ENCODE results near the gene FLNB. TPM values are rescaled to one million over a fixed set of nuclear protein-coding genes. Genes with fewer than 3 reads are reported as not detected.

The FLNB gene
- total RNA-seq, 2 donors from 2014 or later, result 104 to 121 TPM

DNA sequence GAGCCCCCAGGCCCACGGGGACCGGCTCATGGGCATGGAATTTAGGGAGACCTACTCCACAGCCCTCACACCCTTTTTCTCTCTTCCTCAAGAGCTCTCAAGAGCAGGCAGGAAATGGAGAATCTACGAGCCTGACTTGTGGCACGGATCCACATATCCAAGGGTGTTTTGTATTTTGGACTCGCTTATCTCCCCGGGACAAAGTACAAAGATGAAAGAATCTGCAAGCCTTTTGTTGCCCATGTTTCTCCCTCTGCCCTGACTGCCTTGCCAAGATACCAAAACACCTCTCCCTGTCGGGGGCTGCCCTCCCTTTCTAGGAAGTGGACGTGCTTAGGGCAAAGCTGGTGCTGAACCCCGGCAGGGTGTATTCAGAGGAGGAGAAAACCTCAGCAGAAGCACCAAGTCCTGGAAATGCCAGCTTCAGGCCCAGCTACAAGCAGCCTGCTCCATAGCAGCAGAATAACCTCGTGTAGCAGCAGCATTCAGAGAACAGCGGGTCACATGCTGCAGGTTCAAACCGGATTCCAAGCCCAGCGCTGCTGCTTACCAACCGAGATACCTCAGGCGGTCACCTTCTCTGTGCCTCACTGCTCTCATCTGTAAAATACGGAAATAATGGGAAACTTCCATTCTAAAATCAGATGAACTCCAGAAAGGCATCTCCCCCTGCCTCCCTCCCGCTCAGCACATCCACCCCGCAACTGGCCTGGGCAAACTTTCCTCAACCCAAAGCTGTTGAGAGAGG is 167.4 kb downstream of the FLNB start:
- 14 to 16% methylated on average over 18 of the region's 18 CpGs for WGBS, 2 donors
- DNase-seq (peak; percentile 75 to 90 (median 78)), ATAC-seq (peak; percentile 75)
- Histone ChIP-seq H3K4me1 (peaks cover 59% of the 10 kb centered on the region), H3K27ac (peak overlapping the region; percentile 69 to 83 (median 80)), H3K36me3 (replicated peaks in 1 of 2; ENCODE audit: insufficient read depth in 1 of 2, low read depth in 2 of 2) (no peaks in the 10 kb centered on the region), H3K9me3 (no peaks in the 10 kb centered on the region), H3K4me3 (no peak overlapping the region), H3K27me3 (no peaks in the 10 kb centered on the region)
- intact Hi-C loops (cut with DNase I), result no loop called here
- TF ChIP-seq, protein P1, sequence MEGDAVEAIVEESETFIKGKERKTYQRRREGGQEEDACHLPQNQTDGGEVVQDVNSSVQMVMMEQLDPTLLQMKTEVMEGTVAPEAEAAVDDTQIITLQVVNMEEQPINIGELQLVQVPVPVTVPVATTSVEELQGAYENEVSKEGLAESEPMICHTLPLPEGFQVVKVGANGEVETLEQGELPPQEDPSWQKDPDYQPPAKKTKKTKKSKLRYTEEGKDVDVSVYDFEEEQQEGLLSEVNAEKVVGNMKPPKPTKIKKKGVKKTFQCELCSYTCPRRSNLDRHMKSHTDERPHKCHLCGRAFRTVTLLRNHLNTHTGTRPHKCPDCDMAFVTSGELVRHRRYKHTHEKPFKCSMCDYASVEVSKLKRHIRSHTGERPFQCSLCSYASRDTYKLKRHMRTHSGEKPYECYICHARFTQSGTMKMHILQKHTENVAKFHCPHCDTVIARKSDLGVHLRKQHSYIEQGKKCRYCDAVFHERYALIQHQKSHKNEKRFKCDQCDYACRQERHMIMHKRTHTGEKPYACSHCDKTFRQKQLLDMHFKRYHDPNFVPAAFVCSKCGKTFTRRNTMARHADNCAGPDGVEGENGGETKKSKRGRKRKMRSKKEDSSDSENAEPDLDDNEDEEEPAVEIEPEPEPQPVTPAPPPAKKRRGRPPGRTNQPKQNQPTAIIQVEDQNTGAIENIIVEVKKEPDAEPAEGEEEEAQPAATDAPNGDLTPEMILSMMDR (IDR thresholded peaks at IDR 0.05), result no peak
- peak in 1 of 3 donors; percentile 21 for TF ChIP-seq POLR2A (IDR thresholded peaks at IDR 0.05)

DNA sequence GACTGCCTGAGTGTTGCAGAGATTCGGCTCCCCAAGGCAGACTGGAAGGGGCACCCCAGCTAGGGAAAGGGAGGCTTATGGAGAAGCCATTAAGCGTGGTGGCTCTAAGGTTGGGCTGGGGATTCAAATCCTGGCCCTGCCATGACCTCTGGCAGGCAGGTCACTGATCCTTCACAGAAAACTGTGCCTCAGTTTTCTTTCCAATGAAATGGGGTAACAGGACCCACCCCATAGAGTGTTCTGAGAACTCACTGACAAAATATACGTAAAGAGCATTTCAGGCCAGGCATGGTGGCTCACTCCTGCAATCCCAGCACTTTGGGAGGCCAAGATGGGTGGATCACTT is 167.9 kb downstream of the FLNB start:
- Histone ChIP-seq H3K9me3 (no peaks in the 10 kb centered on the region), H3K36me3 (replicated peaks in 1 of 2; ENCODE audit: insufficient read depth in 1 of 2, low read depth in 2 of 2) (no peaks in the 10 kb centered on the region), H3K27me3 (no peaks in the 10 kb centered on the region), H3K27ac (peak overlapping the region; percentile 69 to 83 (median 80)), H3K4me1 (peaks cover 59% of the 10 kb centered on the region), H3K4me3 (no peak overlapping the region)
- no peak for DNase-seq
- 63 to 79% methylated on average over 3 of the region's 3 CpGs for WGBS, 2 donors
- no peak for ATAC-seq
- intact Hi-C loops (cut with DNase I), result no loop called here
- no peak for TF ChIP-seq POLR2A (IDR thresholded peaks at IDR 0.05)
- TF ChIP-seq, protein P1 (IDR thresholded peaks at IDR 0.05), result no peak

- intact Hi-C loops (cut with DNase I), result no loop called here
- Histone ChIP-seq H3K27me3 (no peaks in the 10 kb centered on the region), H3K4me1 (peaks cover 59% of the 10 kb centered on the region), H3K27ac (peak overlapping the region in 3 of 4 donors; percentile 69 to 83 (median 83)), H3K9me3 (no peaks in the 10 kb centered on the region), H3K36me3 (replicated peaks in 1 of 2; ENCODE audit: insufficient read depth in 1 of 2, low read depth in 2 of 2) (no peaks in the 10 kb centered on the region), H3K4me3 (no peak overlapping the region)
- DNase-seq (no peak), ATAC-seq (no peak)
- TF ChIP-seq, protein P1 (IDR thresholded peaks at IDR 0.05), result no peak
- no peak for TF ChIP-seq POLR2A (IDR thresholded peaks at IDR 0.05)
- 85 to 89% methylated on average over 10 of the region's 10 CpGs for whole genome bisulfite sequencing, 2 donors
These were observed 168.7 kb downstream of the FLNB start for GRCh38 chr3:58176827-58177489.

DNA sequence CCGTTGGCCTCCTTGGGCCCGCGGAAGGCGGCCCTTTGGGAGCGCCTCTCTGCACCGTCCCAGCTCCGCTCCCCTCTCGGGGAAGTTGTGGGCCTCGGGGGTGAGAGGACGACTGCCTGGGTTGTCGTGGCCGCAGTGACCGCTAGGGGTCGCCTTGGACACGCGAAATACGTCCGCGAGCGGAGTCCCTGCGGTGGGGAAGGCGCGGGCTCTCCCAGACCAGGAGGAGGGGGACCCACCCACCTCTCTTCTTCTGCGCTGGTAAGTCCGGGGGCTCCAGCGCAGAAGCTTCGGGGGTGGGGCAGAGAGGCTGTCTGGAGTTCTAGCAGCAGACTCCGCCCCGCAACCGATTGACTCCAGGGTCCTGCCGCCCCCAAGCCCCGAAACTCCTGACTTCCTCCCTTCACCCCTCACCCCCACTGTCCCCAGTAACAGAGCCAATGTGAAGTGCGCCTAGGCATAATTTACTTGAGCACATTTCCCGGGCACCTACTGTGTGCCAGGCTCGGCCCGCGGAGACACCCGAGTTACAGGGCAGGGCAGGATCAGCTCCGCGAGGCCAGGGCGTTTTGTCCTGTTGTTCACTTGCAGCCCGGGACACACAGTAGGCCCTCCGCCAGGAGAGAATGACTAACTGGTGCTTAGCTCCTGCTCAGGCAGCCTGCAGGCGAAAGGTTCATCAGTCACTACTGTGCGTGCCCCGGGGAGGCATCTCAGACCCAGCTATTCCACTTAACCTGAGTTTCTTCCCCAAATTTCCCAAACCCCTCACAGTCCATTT is 169.7 kb downstream of the FLNB start:
- intact Hi-C loops (cut with DNase I), result no loop called here
- TF ChIP-seq, protein P1 (IDR thresholded peaks at IDR 0.05), result peak; percentile 86 to 96 (median 92)
- peak in 1 of 3 donors; percentile 28 for TF ChIP-seq POLR2A (IDR thresholded peaks at IDR 0.05)
- Histone ChIP-seq H3K4me1 (peaks cover 56% of the 10 kb centered on the region), H3K36me3 (replicated peaks in 1 of 2; ENCODE audit: insufficient read depth in 1 of 2, low read depth in 2 of 2) (no peaks in the 10 kb centered on the region), H3K27ac (peak overlapping the region in 2 of 4 donors; percentile 40 to 83), H3K27me3 (no peaks in the 10 kb centered on the region), H3K4me3 (no peak overlapping the region), H3K9me3 (no peaks in the 10 kb centered on the region)
- DNase-seq (peak; percentile 88 to 93 (median 90)), ATAC-seq (peak; percentile 66)
- WGBS, 2 donors, result 14 to 25% methylated on average over 24 to 45 of the region's 46 CpGs
